DMS 273 (cell line): ENCODE data around the gene ZNF556.

Source experiments
- DNase-seq: peaks from one replicate; lab custom pipeline; 2025; ENCODE audit not compliant: unreplicated experiment; lab: John Stamatoyannopoulos, UW

The ZNF556 gene

DNA sequence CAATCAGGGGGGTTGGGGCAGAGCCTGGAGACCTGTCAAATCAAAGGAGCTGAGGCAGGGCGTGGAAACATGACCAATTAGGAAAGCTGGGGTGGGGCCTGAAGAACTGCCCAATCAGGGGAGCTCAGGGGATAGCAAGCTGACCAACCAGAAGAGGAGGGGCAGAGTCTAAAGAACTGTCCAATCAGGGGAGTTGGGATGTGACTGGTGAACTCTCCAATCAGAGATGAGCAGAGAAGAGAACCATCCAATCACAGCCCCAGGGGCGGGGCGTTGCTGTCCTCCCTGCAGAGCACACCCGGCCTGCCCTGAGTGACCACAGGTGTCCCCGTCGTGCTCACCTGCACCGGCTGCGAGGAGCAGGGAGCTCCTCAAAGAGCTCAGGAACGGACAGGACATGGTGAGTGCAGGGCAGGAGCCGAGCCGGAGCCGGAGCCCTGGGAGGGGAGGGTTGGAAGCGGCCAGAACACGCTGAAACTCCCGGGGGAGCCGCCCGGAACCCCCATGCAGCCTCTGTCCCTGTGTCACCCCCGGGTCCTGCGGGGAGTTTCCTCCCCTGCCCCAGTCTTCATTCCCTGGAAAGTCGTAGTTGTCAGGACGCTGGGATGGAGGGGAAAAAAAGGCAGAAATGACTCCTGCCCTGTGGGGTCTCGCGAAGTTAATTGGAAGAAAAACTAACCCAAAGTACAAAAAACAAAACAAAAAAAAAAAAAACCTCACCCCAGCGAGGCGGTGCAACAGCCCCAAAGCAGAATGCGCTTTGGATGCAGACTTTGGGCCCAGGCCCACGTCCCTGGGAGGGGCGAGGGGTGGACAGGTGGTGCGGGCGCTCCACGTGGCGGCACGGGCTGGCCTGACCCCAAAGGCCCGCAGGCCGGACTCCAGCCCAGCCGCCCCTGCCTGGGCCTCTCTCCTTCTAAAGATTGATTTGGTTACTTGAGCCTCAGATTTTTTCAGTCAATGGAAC is at the start of gene ZNF556:
Gene ZNF556 (plus strand): TSS at position 311 of the 967 bp plus-strand sequence. CDS start 87 bp downstream, at position 398.
- peak; percentile 99 for DNase-seq

DNA sequence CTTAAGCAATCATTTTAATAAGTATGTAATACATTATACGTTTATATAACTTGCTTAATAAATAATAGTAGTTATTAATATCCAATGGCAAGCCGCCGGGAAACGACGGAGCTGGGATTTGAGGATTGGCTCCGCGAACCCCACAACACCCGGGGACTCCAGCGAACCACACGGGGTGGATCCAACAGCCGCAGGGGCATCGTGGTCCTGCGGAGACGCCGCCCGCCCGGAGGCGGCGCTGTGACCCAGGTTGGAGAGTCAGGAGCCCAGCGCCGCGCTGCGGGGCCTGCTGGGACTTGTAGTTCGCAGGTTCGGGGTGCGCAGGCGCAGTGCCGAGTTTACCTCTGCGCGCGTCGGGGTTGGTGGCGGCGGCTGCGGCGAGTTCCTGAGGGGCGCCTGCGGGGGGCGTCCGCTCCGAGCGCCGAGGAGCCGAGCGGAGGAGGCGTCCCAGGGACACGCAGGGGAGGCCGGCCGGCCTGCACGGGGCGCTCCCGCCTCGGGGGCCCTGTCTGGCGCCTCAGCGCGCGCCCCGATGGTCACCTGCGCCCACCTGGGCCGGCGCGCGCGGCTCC is 47.5 kb upstream of the ZNF556 start, which contains the start of gene ZNF554:
Gene ZNF554 (plus strand): TSS at position 329 of the 572 bp plus-strand sequence. CDS start 204 bp downstream, at position 533.
- peak; percentile 99 for DNase-seq

DNA sequence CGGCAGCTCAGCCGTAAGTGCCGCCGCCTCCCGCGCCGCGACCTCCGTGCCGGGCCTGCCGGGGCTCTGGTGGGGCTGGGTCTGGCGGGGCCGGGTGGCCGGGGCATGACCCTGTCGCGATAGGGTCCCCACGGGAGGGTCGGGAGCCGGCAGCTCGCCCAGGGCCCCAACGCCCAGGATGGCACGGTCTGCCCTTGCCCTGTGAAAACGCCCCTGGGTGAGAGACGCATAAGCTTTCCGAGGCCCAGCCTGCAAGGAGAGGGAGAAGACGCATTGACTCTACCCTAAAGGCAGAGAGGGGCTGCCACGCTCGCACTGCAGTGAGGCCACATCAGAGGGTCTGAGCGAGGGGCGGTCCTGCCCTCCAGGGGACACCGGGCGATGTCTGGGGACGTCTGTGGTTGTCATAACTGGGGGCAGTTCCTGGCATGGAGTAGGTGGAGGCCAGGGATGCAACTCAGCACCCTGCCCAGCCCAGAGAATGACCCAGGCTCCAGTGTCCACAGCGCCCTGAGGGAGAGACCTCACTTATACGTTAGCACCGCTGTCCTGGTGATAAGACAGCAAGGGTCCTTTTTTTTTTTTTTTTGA is 46.9 kb upstream of the ZNF556 start:
- peak; percentile 55 for DNase-seq

DNA sequence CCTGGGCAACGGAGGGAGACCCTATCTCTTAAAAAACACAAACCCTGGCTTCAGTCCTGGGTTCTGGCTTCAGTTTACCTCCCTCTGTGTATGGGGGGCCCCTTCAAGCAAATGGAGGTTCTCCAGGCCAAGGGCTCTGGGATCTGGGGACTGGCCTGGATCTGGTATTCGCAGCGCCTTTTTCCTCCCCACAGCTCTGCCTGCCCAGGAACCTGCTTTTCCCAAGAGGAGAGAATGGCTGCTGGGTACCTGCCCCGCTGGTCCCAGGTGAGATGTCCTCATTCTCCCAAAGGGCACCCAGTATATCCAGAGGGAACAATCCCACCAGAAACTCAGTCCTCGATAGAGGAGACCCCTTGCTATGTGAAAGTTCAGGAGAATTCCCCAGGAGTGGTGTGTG is 44.3 kb upstream of the ZNF556 start:
- no peak for DNase-seq

DNA sequence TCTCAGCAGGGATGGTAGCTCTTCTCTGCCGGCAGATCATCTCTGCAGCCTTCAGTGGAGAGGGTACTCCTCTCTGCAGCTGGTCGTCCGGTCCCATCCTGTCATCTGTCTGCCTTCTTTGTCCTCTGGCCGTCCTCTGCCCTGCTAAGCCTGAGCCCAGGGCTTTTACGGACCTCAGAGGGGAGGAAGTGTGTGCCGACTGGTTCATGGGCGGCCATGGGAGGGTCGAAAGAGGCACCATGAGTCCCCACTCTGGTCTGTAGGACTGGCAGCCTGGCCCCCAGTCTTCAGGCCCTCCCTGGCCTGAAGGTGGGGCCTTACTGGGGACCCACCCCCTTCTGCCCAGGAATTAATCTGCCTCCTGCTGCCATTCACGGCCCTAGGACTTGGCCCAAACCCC is 43.5 kb upstream of the ZNF556 start:
- no peak for DNase-seq

DNA sequence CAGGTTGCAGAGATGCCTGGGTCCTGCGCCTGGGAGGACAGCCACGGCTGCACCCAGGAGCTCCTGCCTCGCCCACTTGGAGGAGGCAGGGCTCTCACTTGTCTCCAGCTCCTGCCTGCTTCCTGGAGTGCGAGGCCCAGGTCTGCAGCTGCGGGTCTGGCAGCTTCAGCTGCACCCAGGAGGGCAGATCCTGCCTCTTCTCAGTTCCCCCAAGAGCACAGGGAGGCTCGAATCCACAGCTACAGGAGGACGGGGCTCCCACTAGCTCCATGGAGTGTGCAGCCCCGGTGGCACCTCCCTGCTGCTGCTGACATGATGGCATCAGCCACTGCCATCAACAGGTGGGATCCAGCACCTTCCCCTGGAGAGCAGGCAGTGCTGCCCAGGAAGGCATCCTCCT is 43.0 kb upstream of the ZNF556 start:
- no peak for DNase-seq

DNA sequence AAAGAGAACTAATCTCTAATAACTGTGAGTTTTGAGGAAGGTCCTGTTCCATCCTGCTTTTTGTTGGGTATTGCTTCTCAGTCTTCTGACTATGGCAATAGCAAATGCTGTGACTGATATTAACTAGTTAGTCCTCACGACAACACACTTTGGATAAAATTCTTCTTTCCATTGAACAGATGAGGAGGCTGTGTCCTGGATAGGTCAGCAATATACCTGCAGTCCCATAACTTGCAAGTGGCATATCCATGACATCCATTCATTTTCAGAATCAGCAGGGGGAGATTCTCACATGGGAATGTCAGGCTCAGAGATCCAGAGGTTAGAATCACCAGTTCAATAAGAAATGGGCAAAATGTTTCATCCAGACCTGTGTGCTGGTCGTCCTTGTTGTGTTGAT is 40.1 kb upstream of the ZNF556 start:
- DNase-seq = no peak

DNA sequence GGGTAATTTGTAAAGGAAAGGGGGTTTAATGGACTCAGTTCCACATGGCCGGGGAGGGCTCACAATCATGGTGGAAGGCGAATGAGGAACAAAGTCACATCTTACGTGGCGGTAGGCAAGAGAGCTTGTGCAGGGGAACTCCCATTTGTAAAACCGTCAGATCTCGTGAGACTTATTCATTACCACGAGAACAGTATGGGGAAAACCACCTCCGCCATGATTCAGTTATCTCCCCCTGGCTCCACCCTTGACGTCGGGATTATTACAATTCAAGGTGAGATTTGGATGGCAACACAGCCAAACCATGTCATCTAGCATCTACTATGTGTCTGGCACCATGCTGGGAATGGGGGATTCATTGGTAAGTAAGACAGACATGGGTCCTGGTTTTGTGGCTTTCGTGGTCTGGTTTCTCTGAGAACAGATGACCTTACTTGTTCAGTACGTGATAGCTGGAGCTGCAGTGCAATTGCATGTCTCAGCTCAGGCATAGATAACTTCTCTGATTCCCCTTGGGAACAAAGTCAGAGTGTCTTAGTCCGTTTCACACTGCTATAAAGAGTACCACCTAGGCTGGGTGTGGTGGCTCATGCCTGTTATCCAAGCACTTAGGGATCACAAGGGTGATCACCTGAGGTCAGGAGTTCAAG is 39.2 kb upstream of the ZNF556 start:
- no peak for DNase-seq

DNA sequence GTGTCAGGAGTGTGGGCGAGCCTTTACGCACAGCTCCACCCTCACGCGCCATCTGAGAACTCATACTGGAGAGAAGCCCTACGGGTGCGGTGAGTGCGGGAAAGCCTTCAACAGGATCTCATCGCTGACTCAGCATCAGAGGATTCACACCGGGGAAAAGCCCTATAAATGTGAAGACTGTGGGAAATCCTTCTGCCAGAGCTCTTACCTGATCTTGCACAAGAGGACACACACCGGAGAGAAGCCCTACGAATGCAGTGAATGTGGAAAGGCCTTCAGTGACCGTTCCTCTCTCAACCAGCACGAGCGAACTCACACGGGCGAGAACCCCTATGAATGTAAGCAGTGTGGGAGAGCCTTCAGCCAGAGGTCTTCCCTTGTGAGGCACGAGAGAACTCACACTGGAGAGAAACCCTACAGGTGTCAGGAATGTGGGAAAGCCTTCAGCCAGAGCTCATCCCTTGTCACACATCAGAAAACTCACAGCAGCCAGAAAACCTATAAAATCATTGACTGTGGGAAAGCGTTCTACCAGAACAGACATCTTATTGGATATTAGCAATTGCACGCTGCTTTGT is 32.8 kb upstream of the ZNF556 start:
- no peak for DNase-seq

DNA sequence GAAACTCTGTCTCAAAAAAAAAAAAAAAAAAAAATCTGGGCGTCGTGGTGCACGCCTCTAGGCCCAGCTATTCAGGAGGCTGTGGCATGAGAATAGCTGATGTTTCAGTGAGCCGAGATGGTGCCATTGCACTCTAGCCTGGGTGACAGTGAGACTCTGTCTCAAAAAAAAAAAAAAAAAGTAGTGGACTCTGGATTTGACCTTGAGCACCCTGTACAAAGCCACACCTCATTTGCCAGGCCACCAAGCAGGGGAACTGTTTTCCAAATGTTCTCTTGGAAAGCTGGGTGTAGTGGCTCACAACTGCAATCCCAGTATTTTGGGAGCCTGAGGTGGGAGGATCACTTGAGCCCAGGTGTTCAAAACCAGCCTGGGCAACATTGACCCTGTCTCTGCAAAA is 29.7 kb upstream of the ZNF556 start:
- no peak for DNase-seq

DNA sequence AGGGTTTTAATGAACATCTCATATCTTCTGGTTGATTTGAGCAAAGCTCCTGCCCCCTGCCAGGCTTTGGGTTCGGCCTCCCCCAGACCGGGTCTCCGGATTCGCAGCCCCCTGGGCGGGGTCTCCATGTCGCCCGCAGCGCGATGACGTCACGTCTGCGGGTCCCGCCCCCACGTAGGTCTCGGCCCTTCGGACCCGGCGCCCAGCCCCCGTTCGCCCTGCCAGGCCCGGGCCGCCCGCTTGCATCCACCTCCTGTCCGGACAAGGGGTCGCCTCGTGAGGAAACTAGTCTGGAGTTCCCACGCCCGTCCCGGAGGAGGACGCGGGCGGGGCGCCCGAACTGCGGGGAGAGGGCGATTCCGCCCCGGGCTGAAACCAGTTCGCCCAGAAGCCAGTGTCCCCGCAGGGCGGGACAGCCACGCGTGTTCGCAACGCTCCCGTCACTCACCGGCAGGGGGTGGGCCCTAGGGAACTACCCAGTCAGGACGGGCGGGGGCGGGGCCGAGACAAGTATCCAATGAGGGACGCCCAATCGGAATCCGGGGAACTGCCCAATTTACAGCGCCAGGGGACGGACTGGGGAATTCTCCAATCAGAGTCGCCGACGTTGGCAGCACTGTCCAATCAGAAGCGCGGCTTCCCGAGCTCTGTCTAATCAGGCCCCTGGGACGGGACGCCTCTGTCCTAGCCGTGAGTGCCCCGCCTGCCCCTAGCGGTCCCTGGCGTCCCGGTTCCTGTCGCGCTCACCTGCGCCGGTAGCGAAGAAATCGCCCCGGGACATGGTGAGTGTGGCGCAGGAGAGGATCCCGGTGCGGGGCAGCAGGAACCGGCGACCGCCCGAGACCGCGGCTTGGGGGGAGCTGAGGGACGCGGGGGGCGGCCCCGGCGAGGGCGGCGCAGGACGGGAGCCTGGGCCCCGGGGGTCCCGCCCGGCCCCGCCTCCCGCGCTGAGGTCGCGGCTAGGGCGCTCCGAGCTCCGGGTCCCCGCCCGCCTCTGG is 26.0 kb upstream of the ZNF556 start, which contains the start of gene ZNF555:
Gene ZNF555 (plus strand): TSS at position 682 of the 998 bp plus-strand sequence. CDS start 98 bp downstream, at position 780.
- DNase-seq = peak; percentile 99

DNA sequence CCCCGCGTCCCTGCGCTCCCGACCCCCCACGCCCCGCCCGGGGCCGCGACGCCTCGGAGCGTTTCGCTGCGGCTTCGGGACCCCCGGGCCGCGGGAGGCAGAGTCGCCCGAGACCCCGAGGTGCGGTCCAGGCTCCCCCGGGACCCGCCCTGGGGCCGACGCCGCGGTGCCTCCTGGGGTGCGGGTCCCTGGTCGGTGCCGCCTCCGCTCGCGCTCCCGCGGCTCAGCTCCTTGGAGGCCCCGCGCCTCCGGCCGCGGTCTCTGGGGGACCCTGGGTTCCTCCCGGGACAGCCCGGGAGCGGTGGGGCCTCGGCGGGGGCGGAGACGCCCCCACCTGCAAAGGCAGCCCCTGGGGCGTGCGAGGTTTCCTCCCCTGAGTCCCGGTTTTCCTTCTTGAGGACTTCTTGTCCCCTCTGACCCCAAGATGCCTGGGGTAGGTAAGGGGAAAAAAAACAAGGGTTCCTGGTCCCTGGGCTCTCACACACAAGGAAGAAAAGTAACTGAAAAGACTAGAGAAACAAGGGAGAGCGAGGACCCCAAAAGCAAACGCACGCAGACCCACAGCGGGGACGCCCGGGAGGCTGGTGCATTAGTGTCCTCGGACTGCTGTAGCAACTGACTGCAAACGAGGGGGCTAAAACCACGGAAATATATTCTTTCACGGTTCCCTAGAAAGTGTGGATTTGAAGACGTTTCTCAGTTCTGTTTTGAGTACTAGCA is 25.1 kb upstream of the ZNF556 start:
- peak; percentile 41 for DNase-seq

DNA sequence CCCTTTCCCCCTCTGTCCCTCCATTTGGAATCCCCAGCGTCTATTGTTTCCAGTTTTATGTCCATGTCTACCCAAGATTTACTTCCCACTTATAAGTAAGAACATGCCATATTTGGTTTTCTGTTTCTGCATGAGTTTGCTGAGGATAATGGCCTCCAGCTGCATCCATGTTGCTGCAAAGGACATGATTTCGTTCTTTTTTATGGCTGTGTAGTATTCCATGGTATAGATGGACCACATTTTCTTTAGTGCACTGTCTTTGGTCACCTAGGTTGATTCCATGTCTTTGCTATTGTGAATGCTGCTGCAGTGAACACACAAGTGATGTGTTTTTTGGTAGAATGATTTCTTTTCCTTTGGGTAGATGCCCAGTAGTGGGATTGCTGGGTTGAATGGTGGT is 22.0 kb upstream of the ZNF556 start:
- DNase-seq = no peak

DNA sequence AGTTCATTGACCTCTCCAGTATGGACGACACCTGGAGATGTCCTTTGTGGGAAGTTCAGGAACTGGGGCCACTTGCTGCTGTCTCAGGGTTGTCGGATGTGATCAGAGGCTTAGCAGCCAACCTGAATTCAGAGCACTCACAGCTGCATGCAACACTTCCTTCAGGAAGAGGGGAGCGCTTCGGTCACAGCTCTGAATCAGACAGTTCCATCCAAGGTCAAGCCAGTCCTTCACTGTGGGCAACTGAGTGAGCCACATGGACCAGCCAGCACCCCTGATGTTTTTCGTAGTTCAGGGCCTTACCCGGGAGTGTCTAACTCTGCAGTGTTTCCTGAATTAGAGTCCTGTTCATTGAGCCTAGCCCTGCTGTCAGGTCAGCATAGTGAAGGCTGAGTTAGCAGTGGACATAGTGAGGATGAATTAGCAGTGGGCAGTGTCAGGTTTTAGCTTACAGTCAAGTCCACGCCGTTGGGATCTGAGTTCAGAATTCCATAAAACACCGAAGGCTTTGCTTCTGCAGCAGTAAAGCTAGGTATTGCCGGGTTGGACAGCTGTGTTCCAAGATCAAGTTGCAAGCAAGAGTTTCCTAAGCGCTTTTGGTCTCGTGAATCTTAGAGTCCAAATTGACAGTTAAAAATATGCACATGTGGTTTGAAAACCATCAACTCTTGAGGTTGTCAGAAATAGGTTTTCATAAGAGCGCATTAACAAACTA is 20.8 kb upstream of the ZNF556 start:
- no peak for DNase-seq

DNA sequence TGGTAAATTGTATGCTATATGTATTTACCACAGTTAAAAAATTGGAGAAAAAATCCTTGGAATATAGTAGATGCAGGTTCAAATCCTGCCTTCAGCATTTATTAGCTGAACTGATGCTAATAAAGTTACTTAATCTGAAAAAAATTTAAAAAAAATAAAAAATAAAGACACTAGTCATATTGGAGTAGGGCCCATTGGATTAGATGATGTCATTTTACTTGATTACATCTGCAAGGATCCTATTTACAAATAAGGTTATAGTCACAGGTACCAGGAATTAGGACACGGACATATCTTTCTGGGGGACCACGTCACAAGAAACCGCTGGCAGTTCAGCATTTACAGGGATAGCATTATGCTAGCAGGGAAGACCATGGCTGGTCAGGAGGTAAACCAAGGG is 19.6 kb upstream of the ZNF556 start:
- no peak for DNase-seq

DNA sequence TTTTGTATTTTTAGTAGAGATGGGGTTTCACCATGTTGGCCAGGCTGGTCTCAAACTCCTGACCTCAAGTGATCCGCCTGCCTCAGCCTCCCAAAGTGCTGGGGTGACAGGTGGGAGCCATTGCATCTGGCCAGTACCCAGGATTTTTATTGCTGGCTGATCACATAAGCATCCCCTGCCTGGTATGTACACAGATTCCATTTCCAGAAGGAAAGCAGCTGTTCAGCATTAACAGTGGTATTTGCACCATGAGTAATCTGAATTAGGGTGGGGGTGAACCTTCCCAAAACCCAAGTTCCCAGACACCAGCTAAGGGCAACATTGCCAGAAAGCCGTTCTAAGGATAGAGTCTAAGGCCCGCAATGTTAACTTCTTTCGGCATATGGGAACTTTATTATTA is 18.5 kb upstream of the ZNF556 start:
- no peak for DNase-seq

DNA sequence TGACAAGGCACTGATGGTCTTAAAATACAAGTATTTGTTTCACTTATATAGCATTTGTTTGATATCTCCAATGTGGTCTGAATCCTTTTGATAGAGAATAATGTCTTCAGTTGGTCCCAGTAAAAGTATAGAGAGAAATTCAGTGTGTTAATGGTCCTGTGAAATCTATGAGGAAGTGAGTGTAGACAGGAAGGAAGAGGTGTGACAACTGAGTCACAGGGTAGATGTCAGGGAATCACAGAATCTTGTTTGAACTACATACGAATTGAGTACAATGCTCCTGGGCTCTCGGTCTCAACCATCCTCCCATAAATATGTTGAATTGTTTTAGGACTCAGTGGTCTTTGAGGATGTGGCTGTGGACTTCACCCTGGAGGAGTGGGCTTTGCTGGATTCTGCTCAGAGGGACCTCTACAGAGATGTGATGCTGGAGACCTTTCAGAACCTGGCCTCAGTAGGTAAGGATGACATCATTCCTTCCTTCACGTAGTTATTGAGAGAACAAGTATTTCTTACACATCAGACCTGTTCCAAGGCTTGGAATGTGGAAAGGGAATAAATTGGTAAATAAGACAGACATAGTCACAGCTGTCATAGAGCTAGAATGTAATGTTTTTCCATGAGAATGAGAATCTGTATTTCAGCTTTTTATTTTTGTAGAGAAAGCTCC is 16.7 kb upstream of the ZNF556 start:
- DNase-seq = no peak

DNA sequence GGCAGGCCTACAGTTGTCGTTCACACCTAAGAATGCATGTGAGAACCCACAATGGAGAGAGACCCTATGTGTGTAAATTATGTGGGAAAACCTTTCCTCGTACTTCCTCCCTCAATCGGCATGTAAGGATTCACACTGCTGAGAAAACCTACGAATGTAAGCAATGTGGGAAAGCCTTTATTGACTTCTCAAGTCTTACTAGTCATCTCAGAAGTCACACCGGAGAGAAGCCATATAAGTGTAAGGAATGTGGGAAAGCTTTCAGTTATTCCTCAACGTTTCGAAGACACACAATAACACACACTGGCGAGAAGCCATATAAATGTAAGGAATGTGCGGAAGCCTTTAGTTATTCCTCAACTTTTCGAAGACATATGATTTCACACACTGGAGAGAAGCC is 14.5 kb upstream of the ZNF556 start:
- no peak for DNase-seq
